Measurements from ENCODE around the gene BICD1. TPM values are rescaled to one million over a fixed set of nuclear protein-coding genes. Genes with fewer than 3 reads are reported as not detected.

BICD1 gene
- total and polyA plus RNA-seq, 9 donors = 19.4 to 75.5 (median 60.2) TPM

GRCh38 chr12:32420356-32420755, 313.7 kb downstream of the BICD1 start:
- TF ChIP-seq CTCF (IDR thresholded peaks at IDR 0.05) = no peak
- no peak for TF ChIP-seq POLR2A (IDR thresholded peaks at IDR 0.05)
- TF ChIP-seq EP300 (IDR thresholded peaks at IDR 0.05) = no peak
- H3K27ac ChIP-seq = no peak overlapping the region
- no peaks in the 10 kb centered on the region for H3K36me3 ChIP-seq
- intact Hi-C loops (cut with DNase I) = no loop called here
- no peaks in the 10 kb centered on the region for H3K27me3 ChIP-seq
- DNase-seq = no peak
- no peaks in the 10 kb centered on the region for H3K9me3 ChIP-seq
- H3K4me3 ChIP-seq = no peak overlapping the region
- WGBS, 3 donors = 96 to 97% (median 96%) methylated on average over 2 of the region's 2 CpGs
- peaks cover 6% of the 10 kb centered on the region for H3K4me1 ChIP-seq (ENCODE audit: insufficient read depth)

- DNase-seq = no peak
- Histone ChIP-seq H3K4me1 (ENCODE audit: insufficient read depth) (peaks cover 6% of the 10 kb centered on the region), H3K27ac (peak overlapping the region in 1 of 2 donors; percentile 37), H3K9me3 (no peaks in the 10 kb centered on the region), H3K4me3 (no peak overlapping the region), H3K27me3 (no peaks in the 10 kb centered on the region), H3K36me3 (no peaks in the 10 kb centered on the region)
- intact Hi-C loops (cut with DNase I) = no loop called here
- no peak for TF ChIP-seq CTCF (IDR thresholded peaks at IDR 0.05)
- no peak for TF ChIP-seq EP300 (IDR thresholded peaks at IDR 0.05)
- no peak for TF ChIP-seq POLR2A (IDR thresholded peaks at IDR 0.05)
Observed at GRCh38 chr12:32423559-32423958, 316.9 kb downstream of the BICD1 start.

GRCh38 chr12:32431025-32431424, 324.4 kb downstream of the BICD1 start:
- TF ChIP-seq EP300 (IDR thresholded peaks at IDR 0.05) = no peak
- no peak for TF ChIP-seq POLR2A (IDR thresholded peaks at IDR 0.05)
- no peak for TF ChIP-seq CTCF (IDR thresholded peaks at IDR 0.05)
- H3K27me3 ChIP-seq = no peaks in the 10 kb centered on the region
- no peak overlapping the region for H3K27ac ChIP-seq
- H3K4me3 ChIP-seq = no peak overlapping the region
- intact Hi-C loops (cut with DNase I) = no loop called here
- no peaks in the 10 kb centered on the region for H3K36me3 ChIP-seq
- H3K4me1 ChIP-seq (ENCODE audit: insufficient read depth) = no peaks in the 10 kb centered on the region
- no peak for DNase-seq
- WGBS, 3 donors = 80 to 85% (median 84%) methylated on average over 6 of the region's 6 CpGs
- H3K9me3 ChIP-seq = peaks cover 0 to 4% of the 10 kb centered on the region in 2 donors

Small RNA genes lying within 50 kb of the gene (small RNA-seq; reads per million reads assigned to genes)
- gene AC048344.2 (not detected), gene AC048344.3 (not detected), gene RF00019 (not detected)

Other genes with a start within 250 kb of the BICD1 start
- 100 to 1,000 TPM; 145 to 304 (median 157) TPM for gene RESF1, start 147.4 kb upstream of the BICD1 start, total RNA-seq
- gene RESF1, start 147.4 kb upstream of the BICD1 start, polyA plus RNA-seq = 100 to 1,000 TPM in 1 of 2 donors, 10 to 100 TPM in 1; 87.1 to 123 TPM

Measured in ovary (tissue), 9 donors.